Measurements from ENCODE around the gene MCOLN1. TPM values are rescaled to one million over a fixed set of nuclear protein-coding genes. Genes with fewer than 3 reads are reported as not detected.

Gene MCOLN1
- total and polyA plus RNA-seq, 11 donors, result 12.1 to 49.7 (median 21.0) TPM

GRCh38 chr19:7520131-7521051 is 2.0 kb upstream of the MCOLN1 start:
- TF ChIP-seq CTCF (IDR thresholded peaks at IDR 0.05), result no peak
- no peak for TF ChIP-seq POLR2A (IDR thresholded peaks at IDR 0.05)
- 88 to 91% (median 88%) methylated on average over 34 to 51 of the region's 51 CpGs for WGBS, 4 donors
- H3K27me3 ChIP-seq, result no peaks in the 10 kb centered on the region
- peaks cover 0 to 26% (median 11%) of the 10 kb centered on the region in 9 donors for H3K36me3 ChIP-seq
- ATAC-seq, result no peak
- no peak overlapping the region for H3K4me3 ChIP-seq
- H3K4me1 ChIP-seq, result peaks cover 0 to 46% (median 29%) of the 10 kb centered on the region in 12 donors
- intact Hi-C loops (cut with DNase I), result loop anchor here in 4 of 10 donors (5.0 to 10.0 kb wide), 2 partner anchors 33 to 126 kb away; partner anchors contain the start of gene PEX11G (in 3 of the 4)
- H3K27ac ChIP-seq, result no peak overlapping the region
- DNase-seq, result no peak
- no peaks in the 10 kb centered on the region for H3K9me3 ChIP-seq

GRCh38 chr19:7521551-7522071 is 813 bp upstream of the MCOLN1 start:
- 43 to 56% (median 49%) methylated on average over 10 of the region's 10 CpGs for WGBS, 4 donors
- ATAC-seq (no peak), DNase-seq (peak in 1 of 5 donors; percentile 15)
- H3K4me3 ChIP-seq, result peak overlapping the region in 10 of 12 donors; percentile 67 to 97 (median 84)
- TF ChIP-seq POLR2A (IDR thresholded peaks at IDR 0.05), result no peak
- no peak for TF ChIP-seq CTCF (IDR thresholded peaks at IDR 0.05)
- peak overlapping the region in 10 of 12 donors; percentile 28 to 84 (median 68) for H3K27ac ChIP-seq
- no peaks in the 10 kb centered on the region for H3K27me3 ChIP-seq
- intact Hi-C loops (cut with DNase I), result loop anchor here in 4 of 10 donors (1.0 to 10.0 kb wide), 3 partner anchors 13 to 127 kb away; partner anchors contain the start of gene PEX11G (in 3 of the 4)
- no peaks in the 10 kb centered on the region for H3K9me3 ChIP-seq
- peaks cover 0 to 47% (median 23%) of the 10 kb centered on the region in 12 donors for H3K4me1 ChIP-seq
- peaks cover 0 to 36% (median 18%) of the 10 kb centered on the region in 9 donors for H3K36me3 ChIP-seq

GRCh38 chr19:7522923-7523667 is 671 bp downstream of the MCOLN1 start:
- peak in 1 of 4 donors; percentile 1 for ATAC-seq
- Histone ChIP-seq H3K9me3 (no peaks in the 10 kb centered on the region), H3K27me3 (no peaks in the 10 kb centered on the region), H3K36me3 (peaks cover 0 to 51% (median 26%) of the 10 kb centered on the region in 9 donors), H3K4me3 (peak overlapping the region; percentile 67 to 97 (median 86)), H3K27ac (peak overlapping the region in 10 of 12 donors; percentile 27 to 84 (median 62)), H3K4me1 (peaks cover 0 to 41% (median 17%) of the 10 kb centered on the region in 12 donors)
- WGBS, 4 donors, result 6 to 11% (median 9%) methylated on average over 17 to 23 of the region's 23 CpGs
- TF ChIP-seq POLR2A (IDR thresholded peaks at IDR 0.05) (no peak), CTCF (IDR thresholded peaks at IDR 0.05) (no peak)
- intact Hi-C loops (cut with DNase I), result loop anchor here in 4 of 10 donors (1.0 to 10.0 kb wide), 3 partner anchors 11 to 128 kb away; partner anchors contain the start of gene PEX11G (in 3 of the 4)
- DNase-seq, result no peak
